SK-N-SH (cell line): ENCODE measurements around the gene NRBP1.
A peak's percentile ranks its signal among the peaks of the same experiment; 100 is the strongest.

Experiments
- CHD2 ChIP-seq: fragments of 150-350 bp; IDR thresholded peaks from 2 replicates; pipeline ENCODE4 v1.6.1; 2018; ENCODE audit warnings: low read length; ENCODE audit not compliant: partially characterized antibody
- RCOR1 ChIP-seq: fragments of 150-350 bp; IDR thresholded peaks from 2 replicates; pipeline ENCODE4 v1.6.1; 2017; ENCODE audit warnings: antibody characterized with exemption, low read length
- TF ChIP-seq, protein P1 (sequence below): fragments of 200-600 bp; sonication (generic); IDR thresholded peaks from 2 replicates; pipeline ENCODE4 v1.6.1; 2017; ENCODE audit warnings: antibody characterized with exemption, mild to moderate bottlenecking, moderate library complexity

DNA sequence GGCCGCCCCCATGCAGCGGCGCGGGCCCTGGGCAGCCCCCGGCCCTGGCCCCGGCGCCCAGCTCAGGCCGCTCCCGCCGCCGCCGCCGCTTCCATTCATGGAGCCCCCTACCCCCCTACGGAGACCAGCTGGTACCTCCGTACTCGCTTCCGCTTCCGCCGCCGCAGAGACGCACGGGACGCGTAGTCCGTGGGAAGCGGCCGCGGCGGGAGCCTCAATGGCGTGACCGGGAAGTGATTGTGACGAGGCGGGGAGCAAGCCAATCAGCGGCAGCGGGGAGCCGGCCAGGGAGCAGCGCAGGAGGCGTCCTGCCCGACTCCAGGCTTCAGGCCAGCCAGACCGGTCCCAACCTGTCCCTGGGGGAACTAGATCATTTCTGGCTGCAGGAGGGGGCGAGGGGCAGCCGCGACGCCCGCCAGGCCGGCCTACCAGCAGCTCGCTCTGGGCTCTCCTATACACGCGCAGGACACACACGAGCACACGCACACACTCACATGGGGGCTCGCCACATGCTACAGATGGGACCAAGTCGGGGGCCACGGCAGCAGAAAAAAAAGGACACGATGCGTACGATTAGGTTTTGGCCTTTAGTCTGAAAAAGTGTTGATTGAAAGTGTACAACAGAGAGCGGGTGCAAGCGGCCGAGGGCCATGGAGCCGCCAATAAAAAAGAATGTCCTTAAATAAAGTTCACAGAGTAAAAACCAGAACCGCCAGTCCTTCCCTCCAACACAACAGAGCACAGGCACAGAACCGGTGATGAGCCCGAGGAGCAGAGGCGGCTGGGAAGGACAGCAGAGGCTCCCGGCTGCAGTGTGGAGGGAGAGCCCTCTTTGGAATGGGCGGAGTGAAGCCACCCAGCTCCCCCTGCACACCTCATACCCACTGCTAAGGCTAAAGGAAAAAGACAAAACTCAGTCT lies 47.5 kb upstream of the NRBP1 start, which contains the start of gene ZNF513:
- TF ChIP-seq, protein P1, sequence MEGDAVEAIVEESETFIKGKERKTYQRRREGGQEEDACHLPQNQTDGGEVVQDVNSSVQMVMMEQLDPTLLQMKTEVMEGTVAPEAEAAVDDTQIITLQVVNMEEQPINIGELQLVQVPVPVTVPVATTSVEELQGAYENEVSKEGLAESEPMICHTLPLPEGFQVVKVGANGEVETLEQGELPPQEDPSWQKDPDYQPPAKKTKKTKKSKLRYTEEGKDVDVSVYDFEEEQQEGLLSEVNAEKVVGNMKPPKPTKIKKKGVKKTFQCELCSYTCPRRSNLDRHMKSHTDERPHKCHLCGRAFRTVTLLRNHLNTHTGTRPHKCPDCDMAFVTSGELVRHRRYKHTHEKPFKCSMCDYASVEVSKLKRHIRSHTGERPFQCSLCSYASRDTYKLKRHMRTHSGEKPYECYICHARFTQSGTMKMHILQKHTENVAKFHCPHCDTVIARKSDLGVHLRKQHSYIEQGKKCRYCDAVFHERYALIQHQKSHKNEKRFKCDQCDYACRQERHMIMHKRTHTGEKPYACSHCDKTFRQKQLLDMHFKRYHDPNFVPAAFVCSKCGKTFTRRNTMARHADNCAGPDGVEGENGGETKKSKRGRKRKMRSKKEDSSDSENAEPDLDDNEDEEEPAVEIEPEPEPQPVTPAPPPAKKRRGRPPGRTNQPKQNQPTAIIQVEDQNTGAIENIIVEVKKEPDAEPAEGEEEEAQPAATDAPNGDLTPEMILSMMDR: no peak
- TF ChIP-seq RCOR1 (0 out of 2 replicates have a peak, but pooled peaks have one; percentile 28), CHD2 (peak; percentile 96)
